Measurements from ENCODE around the gene IFT57.
"Not testable (repeated sequence)": the region's sequence is repeated elsewhere in the genome, so short reads cannot be mapped to it uniquely, and the experiment has no call there.

IFT57 gene

GRCh38 chr3:108221911-108222852 is at the start of gene IFT57:
IFT57 (minus strand) TSS chr3:108222424; CDS start chr3:108222322, 102 bp downstream.
- peak; percentile 96 for DNase-seq (ENCODE audit: low read depth)

GRCh38 chr3:108271626-108272025 is 49.4 kb upstream of the IFT57 start:
- no peak for DNase-seq (ENCODE audit: low read depth)

- not testable (repeated sequence) for DNase-seq (ENCODE audit: low read depth)
Measured at GRCh38 chr3:108268235-108268634, 46.0 kb upstream of the IFT57 start.

- not testable (repeated sequence) for DNase-seq (ENCODE audit: low read depth)
Measured at GRCh38 chr3:108264534-108265298, 42.5 kb upstream of the IFT57 start.

- no peak for DNase-seq (ENCODE audit: low read depth)
Measured at GRCh38 chr3:108255131-108255530, 32.9 kb upstream of the IFT57 start.

- DNase-seq (ENCODE audit: low read depth), result no peak
Measured at GRCh38 chr3:108251844-108252243, 29.6 kb upstream of the IFT57 start.

GRCh38 chr3:108251265-108251664 is 29.0 kb upstream of the IFT57 start:
- no peak for DNase-seq (ENCODE audit: low read depth)

GRCh38 chr3:108250626-108251025 is 28.4 kb upstream of the IFT57 start:
- DNase-seq (ENCODE audit: low read depth), result no peak

- no peak for DNase-seq (ENCODE audit: low read depth)
Measured at GRCh38 chr3:108243243-108243642, 21.0 kb upstream of the IFT57 start.

- DNase-seq (ENCODE audit: low read depth), result no peak
Measured at GRCh38 chr3:108242776-108243175, 20.6 kb upstream of the IFT57 start.

GRCh38 chr3:108241721-108242120 is 19.5 kb upstream of the IFT57 start:
- DNase-seq (ENCODE audit: low read depth), result no peak

GRCh38 chr3:108241146-108241545 is 18.9 kb upstream of the IFT57 start:
- DNase-seq (ENCODE audit: low read depth), result no peak

GRCh38 chr3:108239082-108239481 is 16.9 kb upstream of the IFT57 start:
- DNase-seq (ENCODE audit: low read depth), result no peak

GRCh38 chr3:108235290-108235689 is 13.1 kb upstream of the IFT57 start:
- no peak for DNase-seq (ENCODE audit: low read depth)

GRCh38 chr3:108234387-108234957 is 12.2 kb upstream of the IFT57 start:
- no peak for DNase-seq (ENCODE audit: low read depth)

- DNase-seq (ENCODE audit: low read depth), result no peak
Measured at GRCh38 chr3:108228286-108228685, 6.1 kb upstream of the IFT57 start.

GRCh38 chr3:108227131-108227530 is 4.9 kb upstream of the IFT57 start:
- no peak for DNase-seq (ENCODE audit: low read depth)

- DNase-seq (ENCODE audit: low read depth), result no peak
Measured at GRCh38 chr3:108225221-108225620, 3.0 kb upstream of the IFT57 start.

- DNase-seq (ENCODE audit: low read depth), result no peak
Measured at GRCh38 chr3:108223928-108224327, 1.7 kb upstream of the IFT57 start.

- no peak for DNase-seq (ENCODE audit: low read depth)
Measured at GRCh38 chr3:108222853-108223565, 785 bp upstream of the IFT57 start.

- no peak for DNase-seq (ENCODE audit: low read depth)
Measured at GRCh38 chr3:108221393-108221792, 831 bp downstream of the IFT57 start.

GRCh38 chr3:108219336-108219735 is 2.9 kb downstream of the IFT57 start:
- no peak for DNase-seq (ENCODE audit: low read depth)

Measured in GM04504 (cell line).